Hepatic stellate cell (primary cell): ENCODE results near the gene SSH2.
"Not testable (repeated sequence)": the region's sequence is repeated elsewhere in the genome, so short reads cannot be mapped to it uniquely, and the experiment has no call there.

Experiments used
- DNase-seq: peaks from one replicate; pipeline ENCODE4 v3.0.0; 2011; ENCODE audit warnings: low spot score

The SSH2 gene

DNA sequence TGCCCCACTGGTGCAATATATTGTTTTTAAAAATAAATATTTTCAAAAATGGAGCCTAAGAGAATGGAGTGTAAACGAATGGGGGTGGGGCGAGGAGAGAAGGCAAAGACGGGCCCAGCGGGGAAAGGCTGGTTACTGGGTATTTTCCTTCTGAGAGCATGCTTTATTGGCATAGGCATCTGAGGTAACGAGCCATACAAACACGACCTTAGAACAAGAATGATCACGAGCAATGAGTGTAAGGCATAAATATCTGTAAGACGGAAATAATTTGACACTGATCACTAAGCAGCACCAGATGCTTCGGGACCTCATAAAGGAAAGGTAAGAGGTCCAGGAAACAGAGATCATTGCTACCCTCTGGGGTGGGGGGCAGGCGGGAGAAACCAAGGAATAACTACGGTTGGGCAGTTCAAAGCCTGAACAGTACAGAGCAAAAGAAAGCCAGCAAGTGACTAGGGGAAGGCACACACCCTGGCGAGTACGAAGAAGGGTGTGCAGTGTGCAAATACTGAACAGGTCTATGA, 959 bp downstream of the SSH2 start:
- DNase-seq = no peak

DNA sequence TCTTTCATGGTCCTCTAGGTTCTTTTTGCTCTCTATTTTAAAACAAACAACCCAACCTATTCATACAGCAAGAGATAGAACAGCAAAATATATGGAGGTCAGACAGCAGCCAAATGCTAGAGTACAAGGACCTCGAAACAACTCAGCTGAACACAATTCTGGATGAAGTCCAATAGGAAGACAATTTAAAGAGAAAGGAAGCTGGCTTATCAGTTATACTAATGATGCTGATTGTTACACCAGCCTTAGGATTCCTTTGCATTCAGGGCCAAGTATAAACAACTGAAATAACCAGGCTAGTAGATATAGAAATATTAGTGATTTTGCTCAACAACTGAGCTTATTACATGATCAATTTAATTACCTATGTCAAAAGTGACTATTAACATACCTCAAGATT, 2.5 kb downstream of the SSH2 start:
- no peak for DNase-seq

DNA sequence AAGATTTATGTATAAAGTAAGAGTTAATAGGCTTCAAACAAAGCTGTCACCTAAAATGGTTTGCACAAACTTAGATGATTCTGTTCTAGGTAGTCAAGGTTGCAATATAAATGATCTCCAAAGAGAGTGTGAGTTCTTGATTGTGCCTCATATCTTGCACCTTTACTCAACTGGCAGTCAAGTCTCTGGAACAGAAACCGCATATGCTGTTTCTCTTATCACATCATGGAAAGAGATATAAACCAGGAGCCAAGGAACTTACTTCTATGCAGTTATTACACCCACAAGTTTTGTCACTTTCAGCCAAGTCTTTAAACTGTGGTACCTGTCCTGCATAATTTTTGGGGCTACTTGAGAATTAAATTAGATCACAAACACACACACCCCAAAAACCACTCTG, 5.2 kb downstream of the SSH2 start:
- DNase-seq = no peak

DNA sequence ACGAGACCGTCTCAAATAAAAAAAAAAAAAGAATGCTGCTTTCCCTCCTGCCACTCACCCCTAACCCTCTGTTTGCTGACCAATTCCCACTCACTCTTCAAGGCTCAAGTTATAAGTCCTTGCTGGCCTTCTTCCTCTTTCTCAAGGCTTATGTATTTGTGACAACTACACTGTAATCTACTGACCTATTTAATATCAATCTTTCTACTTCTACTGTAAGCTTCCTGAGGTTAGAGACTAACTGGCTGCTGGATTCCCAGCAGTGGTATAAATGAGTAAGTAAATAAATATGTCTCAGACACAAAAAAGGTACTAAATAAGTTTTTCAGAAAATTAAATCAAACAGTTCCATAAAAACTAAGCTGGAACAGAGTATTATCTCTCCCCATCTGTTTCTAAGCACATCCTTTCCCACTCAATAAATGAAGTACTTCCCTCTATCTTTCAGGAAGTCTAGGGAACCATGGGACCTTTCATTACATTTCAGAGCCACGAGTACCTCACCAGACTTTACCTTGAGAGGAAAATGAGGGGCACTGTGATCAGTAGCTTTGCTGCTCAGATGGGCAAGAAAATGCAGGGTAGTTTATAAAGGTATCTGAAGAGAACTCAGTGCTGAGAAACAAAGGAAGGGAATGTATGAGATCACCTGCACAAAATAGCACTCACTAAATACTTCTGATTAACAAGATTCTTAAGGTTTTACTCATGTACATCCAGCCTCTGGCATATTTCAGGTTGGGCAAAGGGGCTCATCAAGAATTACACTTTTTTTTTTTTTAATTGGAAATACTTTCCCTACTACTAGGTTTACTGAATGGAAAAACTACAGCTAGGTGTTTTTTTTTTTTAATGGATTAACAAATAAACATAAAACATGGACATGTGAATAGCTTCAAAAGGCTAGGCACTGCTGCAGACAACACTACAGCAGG, 10.8 kb downstream of the SSH2 start:
- no peak for DNase-seq

DNA sequence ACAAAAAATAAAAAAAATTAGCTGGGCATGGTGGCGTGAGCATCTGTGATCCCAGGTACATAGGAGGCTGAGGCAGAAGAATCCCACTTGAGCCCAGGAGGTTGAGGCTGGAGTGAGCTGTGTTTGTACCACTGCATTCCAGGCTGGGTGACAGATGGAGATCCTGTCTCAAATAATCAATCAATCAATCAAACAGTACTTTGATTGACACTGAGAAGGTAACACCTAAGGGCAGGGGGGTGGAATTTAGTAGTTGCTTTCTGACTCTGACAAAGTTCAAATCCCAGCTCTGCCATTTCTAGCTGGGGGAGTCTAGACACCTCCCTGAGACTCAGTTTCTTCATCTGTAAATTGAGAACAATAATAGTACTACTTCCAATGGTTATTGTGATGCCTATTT, 12.0 kb downstream of the SSH2 start:
- no peak for DNase-seq

DNA sequence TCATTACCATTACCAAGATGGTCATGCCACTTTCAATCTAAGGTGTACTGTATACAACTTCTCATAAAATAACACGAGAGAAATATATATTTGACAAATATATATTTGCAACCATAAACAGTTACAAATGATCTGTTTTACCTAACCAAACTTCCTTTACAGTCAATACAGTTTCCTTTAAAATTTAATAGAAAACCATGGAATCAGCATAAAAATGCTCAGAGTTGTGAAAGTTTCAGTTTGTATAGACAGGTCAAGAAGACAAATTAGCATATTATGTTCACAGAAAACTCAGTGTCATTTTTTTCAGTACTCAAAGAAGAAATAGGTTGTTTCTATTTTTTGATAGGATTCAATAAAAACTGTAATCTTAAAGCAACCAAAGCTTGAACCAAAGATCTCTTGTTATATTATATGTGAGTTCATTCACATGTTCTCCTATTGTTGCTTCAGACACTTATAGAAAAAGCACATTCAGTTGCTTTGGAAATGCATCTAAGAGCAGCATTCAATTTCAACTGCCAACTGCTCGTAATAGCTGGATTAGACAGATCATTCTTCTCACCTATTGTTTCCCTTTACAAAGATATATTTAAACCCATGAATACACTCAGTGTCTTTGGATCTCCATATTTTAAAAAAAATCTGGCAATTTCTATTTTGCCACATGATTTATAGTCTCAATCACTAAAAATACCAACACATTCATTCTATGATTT, 15.1 kb downstream of the SSH2 start:
- no peak for DNase-seq

- DNase-seq = no peak
Observed at GRCh38 chr17:29911641-29912177, 18.3 kb downstream of the SSH2 start.

GRCh38 chr17:29909236-29910003, 20.6 kb downstream of the SSH2 start:
- no peak for DNase-seq

DNA sequence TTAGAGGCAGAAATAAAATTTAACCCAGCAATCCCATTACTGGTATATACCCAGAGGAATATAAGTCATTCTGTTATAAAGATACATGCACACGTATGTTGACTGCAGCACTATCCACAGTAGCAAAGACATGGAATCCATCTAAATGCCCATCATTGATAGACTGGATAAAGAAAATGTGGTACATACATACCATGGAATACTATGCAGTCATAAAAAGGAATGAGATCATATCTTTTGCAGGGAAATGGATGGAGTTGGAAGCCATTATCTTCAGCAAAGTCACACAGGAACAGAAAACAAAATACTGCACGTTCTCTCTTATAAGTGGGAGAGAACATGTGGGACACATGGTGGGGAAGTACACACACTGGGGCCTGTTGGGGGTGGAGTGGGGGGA, 23.1 kb downstream of the SSH2 start:
- no peak for DNase-seq

DNA sequence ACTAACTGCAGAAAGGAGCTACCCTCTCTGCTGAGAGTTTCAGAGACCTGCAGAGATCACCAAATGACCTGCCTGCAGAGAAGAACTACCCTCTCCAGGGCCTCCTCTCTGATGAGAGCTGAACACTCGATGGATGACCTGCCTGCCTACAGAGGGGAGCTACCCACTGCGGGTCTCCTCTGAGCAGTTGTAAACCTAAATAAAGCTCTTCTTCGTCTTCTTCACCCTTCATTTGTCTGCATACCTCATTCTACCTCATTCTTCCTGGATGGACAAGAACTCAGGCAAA, 24.2 kb downstream of the SSH2 start:
- no peak for DNase-seq

DNA sequence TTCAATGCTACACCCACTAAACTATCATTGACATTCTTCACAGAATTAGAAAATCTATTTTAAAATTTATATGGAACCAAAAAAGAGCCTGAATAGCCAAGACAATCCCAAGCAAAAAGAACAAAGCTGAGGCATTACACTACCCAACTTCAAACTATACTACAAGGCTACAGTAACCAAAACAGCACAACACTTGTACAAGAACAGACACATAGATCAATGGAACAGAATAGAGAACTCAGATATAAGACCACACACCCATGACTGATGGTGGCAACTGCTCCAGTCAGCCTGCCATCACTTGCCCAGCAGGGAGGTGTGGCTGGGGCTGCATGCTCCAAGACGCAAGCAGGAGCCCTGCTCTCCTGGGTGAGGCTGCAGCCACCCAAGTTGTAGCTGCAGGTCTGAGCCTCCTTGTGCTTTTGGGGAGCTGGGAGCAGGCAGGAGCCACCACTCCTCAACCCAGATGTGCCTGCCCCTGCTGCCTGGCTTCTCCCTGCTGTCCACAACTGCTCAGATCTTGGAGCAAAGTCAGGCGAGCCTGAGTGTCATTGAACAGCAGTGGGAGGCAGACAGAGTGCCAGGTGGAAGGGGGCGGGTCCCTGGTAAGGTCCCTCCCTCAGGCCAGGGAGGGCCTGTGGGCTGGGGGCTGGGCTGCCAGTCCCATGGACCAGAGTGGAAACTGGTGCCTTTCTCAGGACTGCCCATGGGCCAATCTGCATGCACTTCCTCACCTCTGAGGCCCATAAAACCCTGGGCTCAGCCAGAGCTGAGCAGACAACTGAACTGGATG, 24.7 kb downstream of the SSH2 start:
- no peak for DNase-seq

DNA sequence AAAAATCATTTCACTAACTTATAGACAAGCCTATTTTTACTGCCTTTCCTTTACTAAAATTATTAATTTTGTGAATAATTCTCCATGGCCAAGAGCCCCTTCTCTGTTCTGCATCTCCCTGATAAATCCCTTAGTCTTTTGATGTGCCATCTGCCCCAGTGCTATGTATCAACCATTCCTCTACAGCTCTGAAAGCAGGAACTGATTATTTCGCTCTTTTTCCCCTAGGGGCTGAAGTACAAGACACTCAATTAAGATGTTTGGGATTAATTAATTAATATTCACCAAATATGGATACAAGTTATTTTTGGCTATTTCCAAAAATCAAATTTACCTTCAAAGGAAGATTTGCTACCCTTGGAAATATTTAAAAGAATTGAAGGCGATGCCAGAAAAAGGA, 26.6 kb downstream of the SSH2 start:
- no peak for DNase-seq

- not testable (repeated sequence) for DNase-seq
Observed at GRCh38 chr17:29897136-29897535, 32.9 kb downstream of the SSH2 start.

- no peak for DNase-seq
Observed at GRCh38 chr17:29892201-29892600, 37.8 kb downstream of the SSH2 start.

DNA sequence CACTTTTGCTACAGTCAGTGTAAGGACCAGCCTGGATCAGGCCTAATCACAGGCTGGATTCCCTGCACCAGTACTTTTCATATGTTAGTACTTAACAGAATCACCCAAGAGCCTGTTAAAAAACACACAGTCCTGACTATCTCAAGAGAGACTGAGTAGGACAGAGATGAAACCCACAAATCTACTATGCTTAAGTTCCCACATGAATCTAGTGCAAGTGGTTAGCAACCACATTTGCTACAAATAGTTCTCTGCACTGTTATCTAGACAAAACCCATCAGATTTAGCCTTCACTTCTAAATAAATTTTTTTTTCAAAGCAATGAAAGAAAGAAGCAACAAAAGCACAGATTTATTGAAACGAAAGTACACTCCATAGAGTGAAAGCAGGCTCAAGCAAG, 38.9 kb downstream of the SSH2 start:
- no peak for DNase-seq

GRCh38 chr17:29885031-29885640, 44.9 kb downstream of the SSH2 start:
- DNase-seq = no peak

- no peak for DNase-seq
Observed at GRCh38 chr17:29883497-29883896, 46.5 kb downstream of the SSH2 start.

- DNase-seq = no peak
Observed at GRCh38 chr17:29881256-29881655, 48.8 kb downstream of the SSH2 start.

DNA sequence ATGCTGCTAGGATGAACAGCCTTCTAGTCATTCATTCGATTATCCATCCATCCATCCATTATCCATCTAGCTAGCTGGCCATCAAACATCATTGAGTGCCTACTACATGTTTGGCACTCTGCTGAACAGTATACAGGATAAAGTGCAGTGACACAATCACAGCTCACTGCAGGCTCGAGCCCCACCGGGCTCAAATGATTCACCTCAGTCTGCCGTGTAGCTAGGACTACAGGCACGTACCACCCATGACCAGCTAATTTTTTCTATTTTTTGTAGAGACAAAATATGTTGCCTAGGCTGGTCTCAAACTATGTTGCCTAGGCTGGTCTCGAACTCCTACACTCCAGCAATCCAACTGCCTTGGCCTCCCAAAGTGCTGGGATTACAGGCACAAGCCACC, 50.0 kb downstream of the SSH2 start:
- no peak for DNase-seq

- DNase-seq = no peak
Observed at GRCh38 chr17:29874931-29875596, 55.0 kb downstream of the SSH2 start.

DNA sequence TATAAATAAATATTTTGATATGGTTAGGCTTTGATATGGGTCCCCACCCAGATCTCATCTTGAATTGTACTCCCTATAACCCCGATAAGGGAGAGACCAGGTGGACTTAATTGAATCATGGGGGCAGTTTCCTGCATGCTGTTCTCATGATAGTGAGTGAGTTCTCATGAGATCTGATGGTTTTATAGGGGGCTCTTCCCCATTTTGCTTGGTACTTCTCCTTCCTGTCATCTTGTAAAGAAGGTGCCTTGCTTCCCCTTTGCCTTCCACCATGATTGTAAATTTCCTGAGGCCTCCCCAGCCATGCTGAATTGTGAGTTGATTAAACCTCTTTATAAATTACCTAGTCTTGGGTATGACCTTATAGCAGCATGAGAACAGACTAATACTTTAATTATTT, 55.7 kb downstream of the SSH2 start:
- not testable (repeated sequence) for DNase-seq
